ENCODE measurements around the gene GARRE1. TPM values are rescaled to one million over a fixed set of nuclear protein-coding genes. Genes with fewer than 3 reads are reported as not detected.
"Not testable (repeated sequence)": the region's sequence is repeated elsewhere in the genome, so short reads cannot be mapped to it uniquely, and the experiment has no call there.

The GARRE1 gene
- 21.6 and 28.6 TPM in 2 replicates for total RNA-seq
- polyA plus RNA-seq, result 7.9 and 15.1 TPM in 2 replicates

- H3K9me3 ChIP-seq (ENCODE audit: low read depth), result no peaks in the 10 kb centered on the region
- H3K27me3 ChIP-seq, result no peaks in the 10 kb centered on the region
- peak within 1 kb of the TSS; percentile 76 for H3K4me3 ChIP-seq
- peak; percentile 70 to 93 for DNase-seq (ENCODE audit: low read depth in 1 of 2, low spot score in 1 of 2)
- peak within 1 kb of the TSS; percentile 92 for H3K27ac ChIP-seq
- H3K36me3 ChIP-seq, result no peaks in the 10 kb centered on the region
- TF ChIP-seq, protein P1, sequence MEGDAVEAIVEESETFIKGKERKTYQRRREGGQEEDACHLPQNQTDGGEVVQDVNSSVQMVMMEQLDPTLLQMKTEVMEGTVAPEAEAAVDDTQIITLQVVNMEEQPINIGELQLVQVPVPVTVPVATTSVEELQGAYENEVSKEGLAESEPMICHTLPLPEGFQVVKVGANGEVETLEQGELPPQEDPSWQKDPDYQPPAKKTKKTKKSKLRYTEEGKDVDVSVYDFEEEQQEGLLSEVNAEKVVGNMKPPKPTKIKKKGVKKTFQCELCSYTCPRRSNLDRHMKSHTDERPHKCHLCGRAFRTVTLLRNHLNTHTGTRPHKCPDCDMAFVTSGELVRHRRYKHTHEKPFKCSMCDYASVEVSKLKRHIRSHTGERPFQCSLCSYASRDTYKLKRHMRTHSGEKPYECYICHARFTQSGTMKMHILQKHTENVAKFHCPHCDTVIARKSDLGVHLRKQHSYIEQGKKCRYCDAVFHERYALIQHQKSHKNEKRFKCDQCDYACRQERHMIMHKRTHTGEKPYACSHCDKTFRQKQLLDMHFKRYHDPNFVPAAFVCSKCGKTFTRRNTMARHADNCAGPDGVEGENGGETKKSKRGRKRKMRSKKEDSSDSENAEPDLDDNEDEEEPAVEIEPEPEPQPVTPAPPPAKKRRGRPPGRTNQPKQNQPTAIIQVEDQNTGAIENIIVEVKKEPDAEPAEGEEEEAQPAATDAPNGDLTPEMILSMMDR (IDR thresholded peaks at IDR 0.05; ENCODE audit: low read depth, low read length), result no peak
- H3K4me1 ChIP-seq (ENCODE audit: low read depth), result peaks cover 5% of the 10 kb centered on the region
Observed at GRCh38 chr19:34254046-34254697, at the start of gene GARRE1. Gene GARRE1 (plus strand): TSS chr19:34254554. CDS start chr19:34300474, 45,920 bp downstream.

DNA sequence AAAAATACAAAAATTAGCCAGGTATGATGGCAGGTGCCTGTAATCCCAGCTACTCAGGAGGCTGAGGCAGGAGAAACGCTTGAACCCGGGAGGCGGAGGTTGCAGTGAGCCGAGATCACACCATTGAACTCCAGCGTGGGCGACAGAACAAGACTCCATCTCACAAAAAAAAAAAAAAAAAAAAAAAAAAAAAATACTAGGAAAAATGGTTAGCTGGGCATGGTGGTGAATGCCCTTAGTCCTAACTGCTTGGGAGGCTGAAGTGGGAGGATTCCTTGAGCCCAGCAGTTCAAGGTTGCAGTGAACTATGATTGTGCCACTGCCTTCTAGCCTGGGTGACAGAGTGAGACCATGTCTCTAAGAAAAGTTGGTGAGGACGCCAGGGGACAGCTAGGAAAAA lies 49.0 kb upstream of the GARRE1 start:
- H3K27ac ChIP-seq; H3K4me3 ChIP-seq; DNase-seq (ENCODE audit: low read depth in 1 of 2, low spot score in 1 of 2); H3K27me3 ChIP-seq; H3K9me3 ChIP-seq (ENCODE audit: low read depth); H3K4me1 ChIP-seq (ENCODE audit: low read depth): not testable (repeated sequence)
- H3K36me3 ChIP-seq, result peaks cover 51% of the 10 kb centered on the region

DNA sequence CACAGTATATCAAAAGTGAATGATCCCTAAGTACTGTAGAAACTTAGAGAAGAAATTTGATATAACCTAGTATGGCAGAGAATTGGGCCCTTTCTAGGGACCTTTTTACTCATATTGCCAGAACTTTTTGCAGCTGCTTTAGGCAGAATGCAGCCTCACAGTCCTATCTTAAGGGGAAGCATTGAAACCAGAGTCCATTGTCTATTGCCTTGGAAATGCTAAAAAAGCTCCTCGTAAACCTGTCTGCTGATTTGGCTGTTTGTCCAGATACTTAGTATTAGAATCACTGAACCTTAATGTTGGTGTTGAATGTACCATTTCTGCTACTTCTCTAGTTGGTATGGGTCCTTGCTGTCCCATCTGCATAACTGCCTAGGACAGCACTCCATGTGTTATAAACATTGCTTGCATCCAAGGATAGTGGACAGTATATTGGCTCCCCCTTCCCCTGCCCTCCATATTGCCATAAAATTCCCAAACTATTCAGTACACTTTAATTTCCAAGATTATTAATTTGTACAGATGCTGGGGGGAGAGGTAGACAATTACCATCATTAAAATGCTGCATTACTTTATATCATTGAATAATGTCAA lies 46.0 kb upstream of the GARRE1 start:
- Histone ChIP-seq H3K36me3 (peaks cover 61% of the 10 kb centered on the region), H3K4me3 (no peak overlapping the region), H3K4me1 (ENCODE audit: low read depth) (no peaks in the 10 kb centered on the region), H3K9me3 (ENCODE audit: low read depth) (no peaks in the 10 kb centered on the region), H3K27ac (peak overlapping the region; percentile 14), H3K27me3 (no peaks in the 10 kb centered on the region)
- DNase-seq (ENCODE audit: low read depth in 1 of 2, low spot score in 1 of 2), result no peak
- TF ChIP-seq, protein P1 (IDR thresholded peaks at IDR 0.05; ENCODE audit: low read depth, low read length), result no peak

- no peak overlapping the region for H3K27ac ChIP-seq
- no peak overlapping the region for H3K4me3 ChIP-seq
- no peaks in the 10 kb centered on the region for H3K4me1 ChIP-seq (ENCODE audit: low read depth)
- H3K27me3 ChIP-seq, result no peaks in the 10 kb centered on the region
- no peak for DNase-seq (ENCODE audit: low read depth in 1 of 2, low spot score in 1 of 2)
- TF ChIP-seq, protein P1 (IDR thresholded peaks at IDR 0.05; ENCODE audit: low read depth, low read length), result no peak
- H3K36me3 ChIP-seq, result peaks cover 64% of the 10 kb centered on the region
- H3K9me3 ChIP-seq (ENCODE audit: low read depth), result no peaks in the 10 kb centered on the region
Observed at GRCh38 chr19:34209726-34210125, 44.6 kb upstream of the GARRE1 start.

DNA sequence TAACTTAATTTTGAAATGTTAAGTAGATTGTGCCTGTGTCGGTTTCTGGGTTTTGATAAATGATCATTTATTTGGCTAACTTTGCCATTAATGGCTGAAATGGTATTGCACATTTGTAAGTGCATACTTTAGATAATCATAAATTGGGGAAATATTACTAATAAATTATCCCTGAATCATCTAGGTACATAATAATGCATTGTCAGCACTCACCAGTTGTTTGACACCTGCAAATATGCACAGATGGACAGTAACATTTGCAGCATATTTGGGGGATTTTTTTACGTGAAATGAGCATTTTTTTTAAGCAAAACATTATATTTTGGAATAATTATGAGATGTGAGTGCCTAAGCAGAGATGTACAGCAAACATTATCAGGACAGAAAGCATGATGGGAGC lies 41.1 kb upstream of the GARRE1 start:
- Histone ChIP-seq H3K36me3 (peaks cover 55% of the 10 kb centered on the region), H3K9me3 (ENCODE audit: low read depth) (no peaks in the 10 kb centered on the region), H3K27ac (no peak overlapping the region), H3K4me3 (no peak overlapping the region), H3K4me1 (ENCODE audit: low read depth) (no peaks in the 10 kb centered on the region), H3K27me3 (no peaks in the 10 kb centered on the region)
- TF ChIP-seq, protein P1 (IDR thresholded peaks at IDR 0.05; ENCODE audit: low read depth, low read length), result no peak
- DNase-seq (ENCODE audit: low read depth in 1 of 2, low spot score in 1 of 2), result no peak

DNA sequence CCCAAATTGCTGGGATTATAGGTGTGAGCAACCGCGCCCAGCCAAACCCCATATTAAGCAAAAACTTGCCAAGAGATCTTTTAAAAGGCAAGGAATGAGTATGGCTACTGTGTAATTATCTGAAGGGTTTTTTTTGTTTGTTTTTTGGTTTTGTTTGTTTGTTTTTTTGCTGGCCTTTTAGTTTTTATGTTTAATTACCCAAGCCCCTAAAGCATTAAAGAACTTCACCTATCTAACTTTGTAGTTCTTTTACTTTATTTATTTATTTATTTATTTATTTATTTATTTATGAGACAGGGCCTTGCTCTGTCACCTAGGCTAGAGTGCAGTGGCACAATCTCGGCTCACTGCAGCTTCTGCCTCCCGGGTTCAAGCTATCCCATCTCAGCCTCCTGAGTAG lies 40.3 kb upstream of the GARRE1 start:
- TF ChIP-seq, protein P1 (IDR thresholded peaks at IDR 0.05; ENCODE audit: low read depth, low read length), result no peak
- H3K27me3 ChIP-seq, result no peaks in the 10 kb centered on the region
- no peaks in the 10 kb centered on the region for H3K4me1 ChIP-seq (ENCODE audit: low read depth)
- H3K4me3 ChIP-seq, result no peak overlapping the region
- no peak overlapping the region for H3K27ac ChIP-seq
- H3K36me3 ChIP-seq, result peaks cover 52% of the 10 kb centered on the region
- no peaks in the 10 kb centered on the region for H3K9me3 ChIP-seq (ENCODE audit: low read depth)
- DNase-seq (ENCODE audit: low read depth in 1 of 2, low spot score in 1 of 2), result no peak
